ENCODE data around the gene HHAT. TPM values are rescaled to one million over a fixed set of nuclear protein-coding genes. Genes with fewer than 3 reads are reported as not detected.

HHAT gene
- total and polyA plus RNA-seq, 2 donors (not counting 3 experiments of a cell fraction or from before 2014, with no cell fraction given): 2.4 to 4.3 TPM

- Histone ChIP-seq H3K4me3 (replicated peaks in 1 of 3; ENCODE audit: insufficient read depth in 1 of 3, low read depth in 1 of 3, low read length in 3 of 3) (no peak overlapping the region), H3K27ac (ENCODE audit: insufficient read depth, low read depth, low read length) (no peak overlapping the region), H2AFZ (ENCODE audit: low read depth, low read length) (no peak overlapping the region), H3K4me2 (ENCODE audit: insufficient read depth, low read length) (no peak overlapping the region), H4K20me1 (replicated peaks; ENCODE audit: control insufficient read depth, extremely low read depth, insufficient read depth, low read length) (no peaks in the 10 kb centered on the region), H3K79me2 (ENCODE audit: control insufficient read depth, insufficient read depth, low read length) (no peaks in the 10 kb centered on the region), H3K27me3 (ENCODE audit: control insufficient read depth in 2 of 2, insufficient read depth in 2 of 2, low read length in 2 of 2) (peaks cover 14 to 25% of the 10 kb centered on the region in 2 experiments), H3K4me1 (ENCODE audit: control insufficient read depth, extremely low read depth, insufficient read depth, low read length) (no peaks in the 10 kb centered on the region), H3K9me3 (replicated peaks; ENCODE audit: control insufficient read depth, insufficient read depth, low read length) (no peaks in the 10 kb centered on the region), H3K36me3 (ENCODE audit: control insufficient read depth in 2 of 2, extremely low read depth in 1 of 2, insufficient read depth in 2 of 2, low read length in 2 of 2) (no peaks in the 10 kb centered on the region), H3K9ac (replicated peaks; ENCODE audit: extremely low read depth, insufficient read depth, low read length) (no peak overlapping the region), H3K9me1 (replicated peaks; ENCODE audit: control insufficient read depth, extremely low read depth, insufficient read depth, low read length) (no peaks in the 10 kb centered on the region)
- DNase-seq (ENCODE audit: low read depth, low spot score): no peak
- TF ChIP-seq, protein P1, sequence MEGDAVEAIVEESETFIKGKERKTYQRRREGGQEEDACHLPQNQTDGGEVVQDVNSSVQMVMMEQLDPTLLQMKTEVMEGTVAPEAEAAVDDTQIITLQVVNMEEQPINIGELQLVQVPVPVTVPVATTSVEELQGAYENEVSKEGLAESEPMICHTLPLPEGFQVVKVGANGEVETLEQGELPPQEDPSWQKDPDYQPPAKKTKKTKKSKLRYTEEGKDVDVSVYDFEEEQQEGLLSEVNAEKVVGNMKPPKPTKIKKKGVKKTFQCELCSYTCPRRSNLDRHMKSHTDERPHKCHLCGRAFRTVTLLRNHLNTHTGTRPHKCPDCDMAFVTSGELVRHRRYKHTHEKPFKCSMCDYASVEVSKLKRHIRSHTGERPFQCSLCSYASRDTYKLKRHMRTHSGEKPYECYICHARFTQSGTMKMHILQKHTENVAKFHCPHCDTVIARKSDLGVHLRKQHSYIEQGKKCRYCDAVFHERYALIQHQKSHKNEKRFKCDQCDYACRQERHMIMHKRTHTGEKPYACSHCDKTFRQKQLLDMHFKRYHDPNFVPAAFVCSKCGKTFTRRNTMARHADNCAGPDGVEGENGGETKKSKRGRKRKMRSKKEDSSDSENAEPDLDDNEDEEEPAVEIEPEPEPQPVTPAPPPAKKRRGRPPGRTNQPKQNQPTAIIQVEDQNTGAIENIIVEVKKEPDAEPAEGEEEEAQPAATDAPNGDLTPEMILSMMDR (IDR thresholded peaks at IDR 0.05; ENCODE audit: extremely low read depth in 1 of 2, insufficient read depth in 1 of 2, low read depth in 1 of 2, low read length in 2 of 2): no peak
- ChIA-PET POLR2A (no interaction called here), CTCF (no interaction called here)
- intact Hi-C loops (cut with micrococcal nuclease) (no loop called here), dilution Hi-C loops (cut with MboI; ENCODE audit: extremely low pct_ligation_motif_present, low sequenced_read_pairs) (no loop called here)
- BruUV-seq (replicated peaks): no TSS peak
- FAIRE-seq: no peak
Observed at GRCh38 chr1:210299501-210299900, 29.2 kb upstream of the HHAT start.

- Histone ChIP-seq H2AFZ (ENCODE audit: low read depth, low read length) (no peak overlapping the region), H3K79me2 (ENCODE audit: control insufficient read depth, insufficient read depth, low read length) (no peaks in the 10 kb centered on the region), H3K4me2 (ENCODE audit: insufficient read depth, low read length) (no peak overlapping the region), H3K4me1 (ENCODE audit: control insufficient read depth, extremely low read depth, insufficient read depth, low read length) (no peaks in the 10 kb centered on the region), H3K27me3 (ENCODE audit: control insufficient read depth in 2 of 2, insufficient read depth in 2 of 2, low read length in 2 of 2) (peaks cover 14 to 25% of the 10 kb centered on the region in 2 experiments), H4K20me1 (replicated peaks; ENCODE audit: control insufficient read depth, extremely low read depth, insufficient read depth, low read length) (no peaks in the 10 kb centered on the region), H3K9me1 (replicated peaks; ENCODE audit: control insufficient read depth, extremely low read depth, insufficient read depth, low read length) (no peaks in the 10 kb centered on the region), H3K4me3 (replicated peaks in 1 of 3; ENCODE audit: insufficient read depth in 1 of 3, low read depth in 1 of 3, low read length in 3 of 3) (no peak overlapping the region), H3K36me3 (ENCODE audit: control insufficient read depth in 2 of 2, extremely low read depth in 1 of 2, insufficient read depth in 2 of 2, low read length in 2 of 2) (no peaks in the 10 kb centered on the region), H3K27ac (ENCODE audit: insufficient read depth, low read depth, low read length) (no peak overlapping the region), H3K9me3 (replicated peaks; ENCODE audit: control insufficient read depth, insufficient read depth, low read length) (no peaks in the 10 kb centered on the region), H3K9ac (replicated peaks; ENCODE audit: extremely low read depth, insufficient read depth, low read length) (no peak overlapping the region)
- CTCF ChIA-PET: interaction anchor here (1.0 to 3.2 kb wide), 4 partner anchors 9 to 158 kb away, joined by 3 to 14 read pairs (median 4); no protein-coding TSS in a partner anchor
- TF ChIP-seq MYC (IDR thresholded peaks at IDR 0.05; ENCODE audit: low read depth, low read length) (no peak), POLR2AphosphoS5 (IDR thresholded peaks at IDR 0.05; ENCODE audit: insufficient read depth, low read depth, low read length) (no peak), JUN (IDR thresholded peaks at IDR 0.05; ENCODE audit: borderline replicate concordance, insufficient read depth, insufficient read length, low read depth) (no peak), EZH2 (IDR thresholded peaks at IDR 0.05; ENCODE audit: borderline replicate concordance, low read depth, low read length, severe bottlenecking) (no peak), GATA2 (IDR thresholded peaks at IDR 0.05; ENCODE audit: insufficient read depth, insufficient read length, low read depth, low read length) (no peak), MAX (IDR thresholded peaks at IDR 0.05; ENCODE audit: insufficient read depth, insufficient read length) (no peak), FOS (IDR thresholded peaks at IDR 0.05; ENCODE audit: borderline replicate concordance, insufficient read depth, low read length) (no peak), POLR2A (IDR thresholded peaks at IDR 0.05; ENCODE audit: low read depth, low read length) (no peak)
- TF ChIP-seq, protein P1 (IDR thresholded peaks at IDR 0.05; ENCODE audit: extremely low read depth in 1 of 2, insufficient read depth in 1 of 2, low read depth in 1 of 2, low read length in 2 of 2): no peak
- no peak for FAIRE-seq
- dilution Hi-C loops (cut with MboI; ENCODE audit: extremely low pct_ligation_motif_present, low sequenced_read_pairs) (no loop called here), intact Hi-C loops (cut with micrococcal nuclease) (no loop called here)
- BruUV-seq (replicated peaks): no TSS peak
- DNase-seq (ENCODE audit: low read depth, low spot score): no peak
- POLR2A ChIA-PET: no interaction called here
Observed at GRCh38 chr1:210300923-210301614, 27.6 kb upstream of the HHAT start.
